ENCODE results near the gene CCNYL1.

The CCNYL1 gene

DNA sequence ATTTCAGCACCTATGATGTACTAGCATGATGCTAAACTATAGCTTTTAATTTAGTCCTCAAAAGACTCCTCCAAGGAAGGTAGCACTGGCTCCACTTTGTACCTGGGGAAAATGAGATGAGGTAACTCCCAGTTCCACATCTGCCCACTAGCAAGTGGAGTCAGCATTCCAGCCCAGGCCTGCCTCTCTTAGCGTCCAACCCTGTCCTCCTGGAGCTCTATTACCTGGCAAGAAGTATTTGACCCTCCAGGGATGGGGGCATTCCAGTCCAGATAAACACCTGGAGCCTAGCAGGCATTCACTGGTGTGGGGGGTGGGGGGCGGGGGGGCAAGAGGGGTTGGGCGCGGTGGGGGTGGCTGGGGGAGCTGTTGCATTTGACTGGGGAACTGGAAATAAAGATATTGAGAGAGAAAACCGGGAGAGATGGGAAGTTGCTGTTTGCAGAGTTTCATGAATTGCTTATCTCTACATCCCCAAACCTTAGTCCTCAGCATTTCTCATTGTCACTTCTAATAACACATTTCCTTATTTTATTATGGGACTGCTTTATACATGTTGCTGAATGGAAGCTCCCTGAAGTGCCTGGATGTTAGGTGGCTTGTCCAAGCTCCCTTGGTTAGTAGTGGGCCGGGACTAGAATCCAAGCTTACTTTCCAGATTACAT lies 80.3 kb downstream of the CCNYL1 start:
- no peak for DNase-seq (ENCODE audit: low spot score)

GRCh38 chr2:207792244-207792785 lies 80.9 kb downstream of the CCNYL1 start:
- DNase-seq (ENCODE audit: low spot score), result no peak

DNA sequence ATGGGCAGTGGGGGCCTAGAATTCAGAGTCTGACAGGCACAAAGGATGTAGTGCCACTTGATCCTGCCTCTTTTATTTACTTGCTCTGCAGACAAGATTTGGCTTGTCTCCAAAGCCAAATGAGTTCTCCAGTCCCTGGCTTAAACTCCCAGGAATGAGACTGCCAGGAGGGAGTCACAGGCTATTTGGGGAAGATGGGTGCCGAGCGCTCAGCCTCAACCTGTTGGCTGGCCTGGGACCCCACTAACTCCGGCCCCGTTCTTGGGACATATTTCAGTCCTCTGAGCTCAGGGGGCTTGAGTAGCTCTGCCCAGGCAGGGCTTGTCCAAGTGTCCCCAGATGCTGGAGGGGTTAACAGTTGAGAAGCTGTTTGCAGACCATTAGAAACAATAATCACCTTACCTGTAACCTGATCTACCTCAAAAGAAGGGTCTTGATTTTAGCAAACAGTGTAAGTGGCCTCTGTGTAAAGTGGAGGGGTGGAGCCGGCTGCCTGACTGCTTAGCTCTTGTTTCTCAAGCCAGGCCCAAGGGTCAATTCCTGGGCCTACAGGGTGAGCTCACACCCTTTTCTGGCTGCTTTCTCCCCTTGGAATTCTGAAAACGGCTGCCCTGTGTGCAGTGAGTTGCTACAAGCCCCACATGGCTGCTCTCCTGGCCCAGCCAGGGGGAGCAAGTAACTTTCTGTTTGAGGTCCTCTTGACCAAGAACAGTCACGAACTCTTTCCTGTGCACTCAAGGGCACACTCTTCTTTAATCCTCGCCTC lies 85.3 kb downstream of the CCNYL1 start:
- DNase-seq (ENCODE audit: low spot score), result no peak

- no peak for DNase-seq (ENCODE audit: low spot score)
Measured at GRCh38 chr2:207801259-207801658, 89.8 kb downstream of the CCNYL1 start.

- no peak for DNase-seq (ENCODE audit: low spot score)
Measured at GRCh38 chr2:207802650-207803049, 91.2 kb downstream of the CCNYL1 start.
